Glutamatergic neuron (in vitro differentiated cells): ENCODE measurements around the gene BTRC. TPM values are rescaled to one million over a fixed set of nuclear protein-coding genes. Genes with fewer than 3 reads are reported as not detected.
"Not testable (repeated sequence)": the region's sequence is repeated elsewhere in the genome, so short reads cannot be mapped to it uniquely, and the experiment has no call there.

Experiments
- DNase-seq: peaks from one replicate; pipeline ENCODE4 v3.0.0; 2022
- H3K27ac Mint-ChIP-seq: one replicate; pipeline ENCODE4 v1.8.0; 2020; ENCODE audit warnings: mild to moderate bottlenecking, mixed read lengths, inconsistent platforms; ENCODE audit not compliant: unreplicated experiment
- H3K27me3 Mint-ChIP-seq: one replicate; pipeline ENCODE4 v1.8.0; 2020; ENCODE audit warnings: mild to moderate bottlenecking, moderate library complexity, mixed read lengths, inconsistent platforms; ENCODE audit not compliant: unreplicated experiment
- H3K36me3 Mint-ChIP-seq: one replicate; pipeline ENCODE4 v1.8.0; 2020; ENCODE audit warnings: mild to moderate bottlenecking, mixed read lengths, inconsistent platforms; ENCODE audit not compliant: unreplicated experiment
- H3K4me1 Mint-ChIP-seq: one replicate; pipeline ENCODE4 v1.8.0; 2020; ENCODE audit warnings: mild to moderate bottlenecking, low read depth, mixed read lengths, inconsistent platforms; ENCODE audit not compliant: unreplicated experiment
- H3K4me3 Mint-ChIP-seq: one replicate; pipeline ENCODE4 v1.8.0; 2020; ENCODE audit warnings: mild to moderate bottlenecking, mixed read lengths, inconsistent platforms; ENCODE audit not compliant: unreplicated experiment
- H3K9me3 Mint-ChIP-seq: one replicate; pipeline ENCODE4 v1.8.0; 2020; ENCODE audit warnings: mild to moderate bottlenecking, moderate library complexity, mixed read lengths, inconsistent platforms; ENCODE audit not compliant: unreplicated experiment
- CTCF ChIP-seq: fragments of 200-600 bp; sonication (generic); IDR thresholded peaks from one replicate; pipeline ENCODE4 v1.5.0; 2021; ENCODE audit not compliant: partially characterized antibody, unreplicated experiment
- total RNA-seq: library from RNA; stranded (reverse); fragmentation: NEBNext Ultra II Directional; extraction: Animal tissue kit (Norgen Biotek cat#: 25700); gene quantifications from one replicate; pipeline ENCODE4 v1.2.1, GENCODE V29; 2021; ENCODE audit not compliant: unreplicated experiment

BTRC gene
- total RNA-seq, 1 donor from 2014 or later = 28.9 TPM

- H3K9me3 Mint-ChIP-seq = no peaks in the 10 kb centered on the region
- H3K36me3 Mint-ChIP-seq = no peaks in the 10 kb centered on the region
- no peaks in the 10 kb centered on the region for H3K4me1 Mint-ChIP-seq
- H3K27ac Mint-ChIP-seq = no peak overlapping the region
- TF ChIP-seq CTCF = no peak
- DNase-seq = no peak
- no peak overlapping the region for H3K4me3 Mint-ChIP-seq
- H3K27me3 Mint-ChIP-seq = peaks cover 2% of the 10 kb centered on the region
Observed at GRCh38 chr10:101363850-101364400, 10.0 kb downstream of the BTRC start.

DNA sequence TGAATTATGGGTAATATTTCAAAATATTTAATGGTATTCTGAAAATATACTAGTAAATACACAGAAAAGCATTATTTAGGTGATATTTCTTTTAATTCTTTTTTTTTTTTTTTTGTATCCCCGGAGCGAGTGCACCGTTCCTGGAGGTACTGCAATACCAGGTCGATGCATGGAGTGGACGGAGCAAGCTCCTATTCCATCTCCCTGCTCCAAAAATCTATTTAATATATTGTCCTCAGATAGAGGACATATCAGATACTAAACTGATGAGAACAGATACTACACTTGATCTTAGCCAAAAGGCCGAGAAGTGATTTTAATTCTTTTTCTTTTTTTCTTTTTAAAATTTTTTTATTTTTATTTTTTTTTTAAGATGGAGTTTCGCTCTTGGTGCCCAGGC lies 10.8 kb downstream of the BTRC start:
- no peaks in the 10 kb centered on the region for H3K4me1 Mint-ChIP-seq
- no peak for DNase-seq
- H3K4me3 Mint-ChIP-seq = no peak overlapping the region
- no peak for TF ChIP-seq CTCF
- no peaks in the 10 kb centered on the region for H3K9me3 Mint-ChIP-seq
- H3K27ac Mint-ChIP-seq = no peak overlapping the region
- H3K36me3 Mint-ChIP-seq = no peaks in the 10 kb centered on the region
- H3K27me3 Mint-ChIP-seq = peaks cover 2% of the 10 kb centered on the region

- Mint-ChIP-seq H3K9me3 (no peaks in the 10 kb centered on the region), H3K4me1 (peaks cover under 1% of the 10 kb centered on the region), H3K4me3 (no peak overlapping the region), H3K36me3 (no peaks in the 10 kb centered on the region), H3K27me3 (peaks cover 2% of the 10 kb centered on the region), H3K27ac (no peak overlapping the region)
- no peak for DNase-seq
- TF ChIP-seq CTCF = no peak
Observed at GRCh38 chr10:101367569-101368453, 13.8 kb downstream of the BTRC start.

DNA sequence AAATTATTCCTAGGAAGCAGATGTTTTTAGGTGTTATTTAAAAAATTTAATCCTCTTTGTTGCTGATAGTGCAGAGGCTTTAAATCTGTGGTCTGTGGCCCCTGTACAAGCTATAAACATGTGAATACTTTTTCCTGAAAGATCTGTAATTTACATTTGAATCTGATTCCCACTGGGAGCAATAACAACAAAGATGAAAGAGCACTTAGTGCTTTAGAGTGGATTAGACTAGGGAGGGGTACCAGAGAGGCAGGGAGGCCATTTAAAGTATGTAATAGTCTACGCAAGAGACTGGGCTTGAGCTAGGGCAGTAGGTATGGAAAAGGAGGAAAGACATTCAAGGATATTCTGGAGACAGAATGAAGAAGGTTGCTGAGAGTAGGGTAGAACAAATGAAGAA lies 19.1 kb downstream of the BTRC start:
- DNase-seq = no peak
- no peaks in the 10 kb centered on the region for H3K27me3 Mint-ChIP-seq
- H3K4me3 Mint-ChIP-seq = no peak overlapping the region
- TF ChIP-seq CTCF = no peak
- peaks cover 5% of the 10 kb centered on the region for H3K4me1 Mint-ChIP-seq
- no peaks in the 10 kb centered on the region for H3K9me3 Mint-ChIP-seq
- H3K36me3 Mint-ChIP-seq = peaks cover 6% of the 10 kb centered on the region
- no peak overlapping the region for H3K27ac Mint-ChIP-seq

DNA sequence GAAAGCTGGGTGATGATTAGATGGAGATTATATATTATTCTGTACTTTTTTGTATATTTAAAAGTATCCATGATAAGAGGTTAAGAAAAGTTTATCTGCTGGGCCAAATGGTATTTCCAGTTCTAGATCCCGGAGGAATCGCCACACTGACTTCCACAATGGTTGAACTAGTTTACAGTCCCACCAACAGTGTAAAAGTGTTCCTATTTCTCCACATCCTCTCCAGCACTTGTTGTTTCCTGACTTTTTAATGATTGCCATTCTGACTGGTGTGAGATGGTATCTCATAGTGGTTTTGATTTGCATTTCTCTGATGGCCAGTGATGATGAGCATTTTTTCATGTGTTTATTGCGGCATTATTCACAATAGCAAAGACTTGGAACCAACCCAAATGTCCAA lies 20.0 kb downstream of the BTRC start:
- not testable (repeated sequence) for H3K27ac Mint-ChIP-seq, H3K9me3 Mint-ChIP-seq, H3K4me3 Mint-ChIP-seq, H3K4me1 Mint-ChIP-seq, H3K27me3 Mint-ChIP-seq, DNase-seq, H3K36me3 Mint-ChIP-seq
